Osteoblast (primary cell): ENCODE measurements around the gene STING1. TPM values are rescaled to one million over a fixed set of nuclear protein-coding genes. Genes with fewer than 3 reads are reported as not detected.
A peak's percentile ranks its signal among the peaks of the same experiment; 100 is the strongest.
"Not testable (repeated sequence)": the region's sequence is repeated elsewhere in the genome, so short reads cannot be mapped to it uniquely, and the experiment has no call there.

Source experiments
- DNase-seq: peaks from one replicate; pipeline ENCODE4 v3.0.0; 2011; ENCODE audit warnings: low spot score, mixed read lengths; ENCODE audit not compliant: insufficient read length; ENCODE audit errors: missing footprints
- H2AFZ ChIP-seq: 2 replicates; pipeline ENCODE4 v1.6.0; 2011; ENCODE audit warnings: mild to moderate bottlenecking, low read length
- H3K27ac ChIP-seq: 2 replicates; pipeline ENCODE4 v1.5.1; 2011; ENCODE audit warnings: mild to moderate bottlenecking, low read depth, low read length, moderate library complexity
- H3K27me3 ChIP-seq: 2 replicates; pipeline ENCODE4 v1.6.0; 2012; ENCODE audit warnings: mild to moderate bottlenecking, control low read depth, inconsistent platforms, low read length, moderate library complexity; ENCODE audit not compliant: insufficient read depth
- H3K36me3 ChIP-seq: 2 replicates; pipeline ENCODE4 v1.5.1; 2011; ENCODE audit warnings: mild to moderate bottlenecking, low read length, control low read depth, moderate library complexity; ENCODE audit not compliant: insufficient read depth
- H3K4me1 ChIP-seq: 2 replicates; pipeline ENCODE4 v1.5.1; 2011; ENCODE audit warnings: mild to moderate bottlenecking, low read length, control low read depth, moderate library complexity; ENCODE audit not compliant: insufficient read depth
- H3K4me2 ChIP-seq: 2 replicates; pipeline ENCODE4 v1.6.0; 2011; ENCODE audit warnings: mild to moderate bottlenecking, low read length; ENCODE audit not compliant: insufficient read depth
- H3K4me3 ChIP-seq: fragments of 200-600 bp; sonication (generic); 3 replicates; pipeline ENCODE4 v1.5.1; 2012; ENCODE audit warnings: mild to moderate bottlenecking, low read length, inconsistent platforms; ENCODE audit not compliant: insufficient read depth
- H3K79me2 ChIP-seq: 2 replicates; pipeline ENCODE4 v1.6.0; 2012; ENCODE audit warnings: mild to moderate bottlenecking, low read length, control low read depth, inconsistent platforms; ENCODE audit not compliant: insufficient read depth
- H3K9me3 ChIP-seq: 2 replicates; pipeline ENCODE4 v1.5.1; 2011; ENCODE audit warnings: low read depth, low read length, control low read depth
- H4K20me1 ChIP-seq: 2 replicates; pipeline ENCODE4 v1.6.0; 2012; ENCODE audit warnings: mild to moderate bottlenecking, low read length, control low read depth; ENCODE audit not compliant: insufficient read depth
- total RNA-seq: library from RNA; depleted of rRNA; stranded (reverse); fragments of >200 nt; gene quantifications from 2 replicates; pipeline ENCODE4 v1.2.3, GENCODE V29; 2012
- TF ChIP-seq, protein P1 (sequence below): IDR thresholded peaks from 2 replicates; pipeline ENCODE4 v1.5.1; 2011; ENCODE audit warnings: mild to moderate bottlenecking, low read depth, low read length, moderate library complexity; ENCODE audit errors: extremely low read depth

The STING1 gene
- total RNA-seq, 1 donor, result 46.3 TPM

DNA sequence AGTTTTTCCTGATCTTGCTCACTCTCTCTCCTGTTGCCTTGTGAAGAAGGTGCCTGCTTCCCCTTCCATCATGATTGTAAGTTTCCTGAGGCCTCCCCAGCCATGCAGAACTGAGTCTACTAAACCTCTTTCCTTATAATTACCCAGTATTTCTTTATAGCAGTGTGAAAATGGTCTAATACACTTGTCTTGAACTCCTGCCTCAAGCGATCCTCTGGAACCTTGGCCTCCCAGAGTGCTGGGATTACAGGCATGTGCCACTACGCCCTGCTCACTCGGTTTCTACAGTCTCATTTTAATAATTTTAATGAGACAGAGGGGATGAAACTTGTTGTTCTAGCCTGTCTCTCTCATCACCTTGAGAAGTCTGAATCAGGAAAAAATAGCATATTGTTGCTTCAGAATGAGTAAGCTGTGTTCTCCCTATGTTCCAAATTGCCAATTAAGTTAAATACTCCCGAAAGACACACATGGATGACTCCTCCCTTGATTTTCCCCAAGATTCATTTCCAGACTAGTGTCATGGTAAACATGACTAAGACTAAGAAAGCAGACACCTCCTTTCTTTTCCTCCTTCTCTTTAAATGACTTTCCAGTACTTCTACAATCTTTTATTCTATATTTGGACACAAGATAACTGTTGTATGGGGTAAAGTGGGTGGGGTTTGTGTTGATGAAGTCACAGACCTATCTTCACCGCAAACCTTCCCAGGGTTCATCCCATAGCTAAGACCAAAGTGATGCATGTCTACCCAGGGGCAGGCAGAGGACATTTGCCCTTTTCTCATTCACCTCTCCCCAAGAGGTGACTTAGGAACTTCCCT is 35.4 kb downstream of the STING1 start:
- Histone ChIP-seq H3K9me3 (no peaks in the 10 kb centered on the region), H3K79me2 (no peaks in the 10 kb centered on the region), H2AFZ (no peak overlapping the region), H3K4me3 (no peak overlapping the region), H3K4me1 (peaks cover 35% of the 10 kb centered on the region), H3K4me2 (peak overlapping the region; percentile 9), H4K20me1 (no peaks in the 10 kb centered on the region), H3K36me3 (no peaks in the 10 kb centered on the region), H3K27me3 (no peaks in the 10 kb centered on the region), H3K27ac (no peak overlapping the region)
- DNase-seq, result peak; percentile 71
- TF ChIP-seq, protein P1, sequence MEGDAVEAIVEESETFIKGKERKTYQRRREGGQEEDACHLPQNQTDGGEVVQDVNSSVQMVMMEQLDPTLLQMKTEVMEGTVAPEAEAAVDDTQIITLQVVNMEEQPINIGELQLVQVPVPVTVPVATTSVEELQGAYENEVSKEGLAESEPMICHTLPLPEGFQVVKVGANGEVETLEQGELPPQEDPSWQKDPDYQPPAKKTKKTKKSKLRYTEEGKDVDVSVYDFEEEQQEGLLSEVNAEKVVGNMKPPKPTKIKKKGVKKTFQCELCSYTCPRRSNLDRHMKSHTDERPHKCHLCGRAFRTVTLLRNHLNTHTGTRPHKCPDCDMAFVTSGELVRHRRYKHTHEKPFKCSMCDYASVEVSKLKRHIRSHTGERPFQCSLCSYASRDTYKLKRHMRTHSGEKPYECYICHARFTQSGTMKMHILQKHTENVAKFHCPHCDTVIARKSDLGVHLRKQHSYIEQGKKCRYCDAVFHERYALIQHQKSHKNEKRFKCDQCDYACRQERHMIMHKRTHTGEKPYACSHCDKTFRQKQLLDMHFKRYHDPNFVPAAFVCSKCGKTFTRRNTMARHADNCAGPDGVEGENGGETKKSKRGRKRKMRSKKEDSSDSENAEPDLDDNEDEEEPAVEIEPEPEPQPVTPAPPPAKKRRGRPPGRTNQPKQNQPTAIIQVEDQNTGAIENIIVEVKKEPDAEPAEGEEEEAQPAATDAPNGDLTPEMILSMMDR, result no peak

DNA sequence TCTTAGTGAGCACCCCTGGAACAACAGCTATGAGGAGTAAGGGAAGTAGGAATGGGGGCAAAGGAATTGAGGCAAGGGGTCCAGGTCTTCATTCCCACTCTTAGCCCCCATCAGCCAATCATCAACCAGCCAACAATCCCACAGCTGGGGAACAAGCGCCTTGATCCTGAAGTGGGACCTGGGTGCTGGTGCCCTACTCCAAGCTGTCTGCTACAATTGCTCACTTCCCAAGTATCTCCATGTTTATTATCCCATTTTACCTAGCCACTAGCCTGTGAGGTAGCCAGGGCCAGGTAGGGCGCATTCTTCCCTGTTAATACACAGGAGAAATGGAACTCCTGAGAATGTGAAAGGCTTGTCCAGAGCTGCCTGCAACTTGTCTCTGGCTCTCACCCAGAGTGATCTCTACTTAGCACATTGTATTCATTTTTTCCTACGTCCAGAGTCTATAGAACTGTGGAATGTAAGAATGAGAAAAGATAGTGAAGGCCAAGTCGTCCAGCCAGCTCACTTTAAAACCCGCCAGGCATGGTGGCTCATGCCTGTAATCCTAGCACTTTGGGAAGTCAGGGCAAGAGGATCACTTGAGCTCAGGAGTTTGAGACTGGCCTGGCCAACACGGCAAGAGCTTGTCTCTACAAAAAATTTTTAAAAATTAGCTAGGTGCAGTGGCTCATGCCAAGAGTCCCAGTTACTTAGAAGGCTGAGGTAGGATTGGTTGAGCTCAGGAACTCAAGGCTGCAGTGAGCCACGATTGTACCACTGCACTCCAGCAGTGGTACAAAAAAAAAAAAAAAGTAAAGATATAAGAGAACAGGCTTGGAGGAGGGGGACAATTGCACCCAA is 37.0 kb downstream of the STING1 start:
- H3K79me2 ChIP-seq, result no peaks in the 10 kb centered on the region
- peak; percentile 63 for DNase-seq
- H3K4me2 ChIP-seq, result no peak overlapping the region
- peaks cover 35% of the 10 kb centered on the region for H3K4me1 ChIP-seq
- H4K20me1 ChIP-seq, result no peaks in the 10 kb centered on the region
- TF ChIP-seq, protein P1, result no peak
- no peaks in the 10 kb centered on the region for H3K9me3 ChIP-seq
- H3K27ac ChIP-seq, result peak overlapping the region; percentile 31
- H3K4me3 ChIP-seq, result no peak overlapping the region
- H3K27me3 ChIP-seq, result no peaks in the 10 kb centered on the region
- H3K36me3 ChIP-seq, result no peaks in the 10 kb centered on the region
- no peak overlapping the region for H2AFZ ChIP-seq

DNA sequence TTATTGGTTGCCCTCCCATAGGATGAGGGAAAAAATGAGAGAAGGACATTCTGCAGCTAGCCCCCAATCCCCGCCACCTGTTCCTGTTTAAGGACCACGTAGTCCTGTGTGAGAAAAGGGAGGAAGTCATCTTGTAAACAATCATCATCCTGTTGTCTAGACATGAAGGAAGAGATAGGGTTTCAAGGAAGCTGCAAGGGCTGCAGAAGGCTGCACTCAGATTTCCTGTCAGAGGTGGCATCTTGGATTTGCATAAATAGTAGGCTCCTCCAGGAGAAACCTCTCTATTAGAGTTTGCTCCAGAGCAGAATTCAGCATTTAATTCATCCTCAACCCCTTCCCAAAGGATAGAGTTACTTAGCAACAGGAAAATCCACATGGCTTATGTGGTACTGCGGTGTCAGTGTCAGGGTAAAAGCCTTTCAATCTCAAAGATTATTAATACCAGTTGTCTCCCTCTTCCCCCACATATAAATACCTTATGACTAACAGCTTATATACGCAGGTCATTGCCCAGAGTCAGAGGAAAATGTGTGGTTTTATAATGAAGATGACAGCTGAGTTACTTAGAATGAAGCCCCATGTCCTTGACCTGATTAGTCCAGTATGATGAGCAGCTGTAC is 38.6 kb downstream of the STING1 start:
- TF ChIP-seq, protein P1, result no peak
- H3K4me1 ChIP-seq, result peaks cover 41% of the 10 kb centered on the region
- H2AFZ ChIP-seq, result no peak overlapping the region
- peak overlapping the region; percentile 12 for H3K4me2 ChIP-seq
- H3K36me3 ChIP-seq, result no peaks in the 10 kb centered on the region
- H3K79me2 ChIP-seq, result no peaks in the 10 kb centered on the region
- no peak overlapping the region for H3K4me3 ChIP-seq
- peak; percentile 57 for DNase-seq
- no peaks in the 10 kb centered on the region for H4K20me1 ChIP-seq
- peak overlapping the region; percentile 24 for H3K27ac ChIP-seq
- no peaks in the 10 kb centered on the region for H3K27me3 ChIP-seq
- no peaks in the 10 kb centered on the region for H3K9me3 ChIP-seq

DNA sequence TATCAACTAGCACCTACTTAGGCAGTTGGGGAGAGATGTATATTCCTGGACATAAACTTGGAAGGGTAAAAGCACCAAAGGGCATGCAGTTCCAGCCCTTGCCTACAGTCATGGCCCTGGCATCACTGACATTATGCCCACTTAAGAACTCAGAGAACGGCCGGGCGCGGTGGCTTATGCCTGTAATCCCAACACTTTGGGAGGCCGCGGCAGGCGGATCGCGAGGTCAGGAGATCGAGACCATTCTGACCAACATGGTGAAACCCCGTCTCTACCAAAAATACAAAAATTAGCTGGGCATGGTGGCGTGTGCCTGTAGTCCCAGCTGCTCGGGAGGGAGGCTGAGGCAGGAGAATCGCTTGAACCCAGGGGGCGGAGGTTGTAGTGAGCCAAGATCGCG is 42.1 kb downstream of the STING1 start:
- H3K4me1 ChIP-seq, result peaks cover 29% of the 10 kb centered on the region
- not testable (repeated sequence) for H3K36me3 ChIP-seq, H2AFZ ChIP-seq, H3K9me3 ChIP-seq, H4K20me1 ChIP-seq, H3K79me2 ChIP-seq, H3K4me3 ChIP-seq, H3K4me2 ChIP-seq, H3K27ac ChIP-seq, H3K27me3 ChIP-seq
- peak; percentile 49 for DNase-seq
